EL (cell line): Measurements from ENCODE around the gene PCDHGB4.
"Not testable (repeated sequence)": the region's sequence is repeated elsewhere in the genome, so short reads cannot be mapped to it uniquely, and the experiment has no call there.

Experiments
- DNase-seq: peaks from one replicate; pipeline ENCODE4 v3.0.0-alpha.2; 2016

PCDHGB4 gene

GRCh38 chr5:141432726-141433125 lies 45.2 kb downstream of the PCDHGB4 start:
- DNase-seq: not testable (repeated sequence)

GRCh38 chr5:141434006-141434405 lies 46.5 kb downstream of the PCDHGB4 start:
- DNase-seq: peak; percentile 17

- DNase-seq: peak; percentile 45
These were observed 49.7 kb downstream of the PCDHGB4 start for GRCh38 chr5:141437221-141437620.

- DNase-seq: no peak
These were observed 52.1 kb downstream of the PCDHGB4 start for GRCh38 chr5:141439411-141440141.
